ENCODE results near the gene ALPG. TPM values are rescaled to one million over a fixed set of nuclear protein-coding genes. Genes with fewer than 3 reads are reported as not detected.
"Not testable (repeated sequence)": the region's sequence is repeated elsewhere in the genome, so short reads cannot be mapped to it uniquely, and the experiment has no call there.

ALPG gene
- total RNA-seq, 2 donors from 2014 or later = not detected

- no peak for ATAC-seq
- DNase-seq = no peak
- Mint-ChIP-seq H3K4me1 (peaks cover 6% of the 10 kb centered on the region), H3K4me3 (no peak overlapping the region), H3K27ac (no peak overlapping the region), H3K27me3 (no peaks in the 10 kb centered on the region), H3K36me3 (ENCODE audit: low read depth) (no peaks in the 10 kb centered on the region)
- no peaks in the 10 kb centered on the region for H3K9me3 ChIP-seq (ENCODE audit: control insufficient read depth, low read length, poor library complexity, severe bottlenecking)
Measured at GRCh38 chr2:232369126-232369951, 37.3 kb upstream of the ALPG start.

GRCh38 chr2:232370007-232370406 lies 36.6 kb upstream of the ALPG start:
- not testable (repeated sequence) for H3K4me1 Mint-ChIP-seq; H3K4me3 Mint-ChIP-seq; H3K27ac Mint-ChIP-seq; H3K9me3 ChIP-seq (ENCODE audit: control insufficient read depth, low read length, poor library complexity, severe bottlenecking); H3K27me3 Mint-ChIP-seq; DNase-seq; ATAC-seq; H3K36me3 Mint-ChIP-seq (ENCODE audit: low read depth)

DNA sequence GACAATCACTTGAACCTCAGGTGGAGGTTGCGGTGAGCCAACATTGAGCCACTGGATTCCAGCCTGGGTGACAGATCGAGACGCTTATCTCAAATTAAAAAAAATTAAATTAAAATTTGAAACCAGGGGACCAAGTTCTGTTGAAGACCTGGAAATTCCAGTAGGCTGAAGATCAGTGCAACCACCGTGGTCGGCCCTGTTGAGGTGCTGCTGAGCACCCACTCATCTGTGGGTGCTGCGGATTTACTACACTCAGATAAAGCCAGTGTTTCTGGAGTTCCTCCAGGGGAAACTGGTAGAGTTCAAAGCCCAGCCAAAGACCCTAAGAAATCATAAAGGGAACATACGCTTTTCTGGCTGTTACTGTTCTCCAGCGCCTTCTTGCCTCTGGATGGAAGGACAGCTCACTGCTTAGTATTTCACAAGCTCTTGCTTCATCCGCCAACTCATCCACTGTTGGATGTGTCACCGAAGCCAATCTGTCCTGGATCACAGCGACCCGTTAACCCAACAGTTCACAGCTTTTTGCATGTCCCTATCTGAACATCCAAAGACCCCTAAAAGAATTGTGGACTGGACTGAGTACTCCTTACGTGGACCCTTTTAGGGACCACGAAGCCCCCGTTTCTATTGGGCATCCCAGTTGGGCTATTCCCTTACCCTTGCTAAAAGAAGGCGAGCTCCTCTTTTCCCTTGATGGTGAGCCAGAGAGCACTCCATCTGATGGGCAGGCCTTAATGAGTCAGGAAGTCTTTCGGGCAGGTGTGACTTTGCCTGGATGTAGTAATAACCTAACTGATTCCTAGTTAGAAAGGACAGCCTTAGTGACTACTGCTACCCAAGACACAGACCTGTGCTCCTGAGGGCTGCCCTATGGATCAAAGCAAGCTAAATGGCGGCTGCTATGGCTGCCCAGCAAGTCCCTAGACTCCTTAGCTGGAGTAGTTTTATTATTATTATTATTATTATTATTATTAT lies 34.1 kb upstream of the ALPG start:
- no peak overlapping the region for H3K27ac Mint-ChIP-seq
- H3K9me3 ChIP-seq (ENCODE audit: control insufficient read depth, low read length, poor library complexity, severe bottlenecking) = no peaks in the 10 kb centered on the region
- DNase-seq (no peak), ATAC-seq (no peak)
- H3K4me1 Mint-ChIP-seq = no peaks in the 10 kb centered on the region
- H3K27me3 Mint-ChIP-seq = peaks cover 5% of the 10 kb centered on the region
- H3K4me3 Mint-ChIP-seq = no peak overlapping the region
- no peaks in the 10 kb centered on the region for H3K36me3 Mint-ChIP-seq (ENCODE audit: low read depth)

- no peaks in the 10 kb centered on the region for H3K9me3 ChIP-seq (ENCODE audit: control insufficient read depth, low read length, poor library complexity, severe bottlenecking)
- no peaks in the 10 kb centered on the region for H3K4me1 Mint-ChIP-seq
- ATAC-seq (no peak), DNase-seq (no peak)
- H3K27me3 Mint-ChIP-seq = peaks cover 8% of the 10 kb centered on the region
- no peak overlapping the region for H3K27ac Mint-ChIP-seq
- no peaks in the 10 kb centered on the region for H3K36me3 Mint-ChIP-seq (ENCODE audit: low read depth)
- H3K4me3 Mint-ChIP-seq = no peak overlapping the region
Measured at GRCh38 chr2:232374356-232374755, 32.3 kb upstream of the ALPG start.

DNA sequence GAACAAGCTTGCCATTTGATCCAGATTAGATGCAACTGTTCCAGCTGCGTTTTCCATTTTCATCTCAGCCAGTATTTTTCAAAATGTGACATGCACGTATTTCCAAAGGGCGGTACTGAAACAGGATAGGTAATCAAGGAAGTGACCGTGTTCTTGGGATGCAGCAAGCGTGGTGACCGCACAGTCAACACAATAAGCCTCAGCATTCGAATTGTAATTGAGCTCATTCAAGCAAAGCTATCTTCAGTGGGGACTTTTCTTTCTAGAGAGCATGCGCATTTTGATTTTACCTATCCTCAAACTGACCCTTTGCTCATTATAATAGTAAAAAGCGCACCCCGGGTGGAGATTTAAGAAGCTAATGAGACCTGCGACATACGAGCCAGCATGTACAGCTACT lies 31.5 kb upstream of the ALPG start:
- ATAC-seq = no peak
- DNase-seq = no peak
- Mint-ChIP-seq H3K4me1 (no peaks in the 10 kb centered on the region), H3K36me3 (ENCODE audit: low read depth) (no peaks in the 10 kb centered on the region), H3K27ac (no peak overlapping the region), H3K27me3 (peaks cover 13% of the 10 kb centered on the region), H3K4me3 (no peak overlapping the region)
- no peaks in the 10 kb centered on the region for H3K9me3 ChIP-seq (ENCODE audit: control insufficient read depth, low read length, poor library complexity, severe bottlenecking)

DNA sequence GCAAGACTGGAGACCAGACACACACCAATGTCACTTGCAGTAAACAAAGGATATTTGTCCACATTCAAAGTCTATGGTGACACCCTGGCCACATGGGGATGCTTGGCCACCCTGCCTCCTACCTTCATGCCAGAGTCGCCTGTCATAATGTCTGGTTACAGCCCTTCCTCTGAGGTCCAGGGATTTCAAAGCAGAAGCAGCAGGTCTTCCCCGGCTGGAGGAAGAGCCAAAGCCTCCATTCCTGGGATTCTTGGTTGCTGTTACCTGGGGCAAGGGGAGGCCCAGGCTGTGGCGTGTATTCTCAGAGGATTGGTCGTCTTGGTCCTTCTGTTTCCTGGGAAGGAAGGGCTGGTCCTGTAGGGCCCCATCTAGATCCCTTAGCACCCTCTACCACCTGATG lies 30.4 kb upstream of the ALPG start:
- no peak overlapping the region for H3K27ac Mint-ChIP-seq
- peaks cover 13% of the 10 kb centered on the region for H3K27me3 Mint-ChIP-seq
- H3K4me1 Mint-ChIP-seq = no peaks in the 10 kb centered on the region
- no peak overlapping the region for H3K4me3 Mint-ChIP-seq
- H3K9me3 ChIP-seq (ENCODE audit: control insufficient read depth, low read length, poor library complexity, severe bottlenecking) = no peaks in the 10 kb centered on the region
- DNase-seq (no peak), ATAC-seq (no peak)
- H3K36me3 Mint-ChIP-seq (ENCODE audit: low read depth) = no peaks in the 10 kb centered on the region

- Mint-ChIP-seq H3K4me1 (no peaks in the 10 kb centered on the region), H3K27ac (no peak overlapping the region), H3K4me3 (no peak overlapping the region), H3K27me3 (peaks cover 13% of the 10 kb centered on the region), H3K36me3 (ENCODE audit: low read depth) (no peaks in the 10 kb centered on the region)
- no peak for ATAC-seq
- DNase-seq = no peak
- H3K9me3 ChIP-seq (ENCODE audit: control insufficient read depth, low read length, poor library complexity, severe bottlenecking) = no peaks in the 10 kb centered on the region
Measured at GRCh38 chr2:232376713-232377112, 29.9 kb upstream of the ALPG start.

DNA sequence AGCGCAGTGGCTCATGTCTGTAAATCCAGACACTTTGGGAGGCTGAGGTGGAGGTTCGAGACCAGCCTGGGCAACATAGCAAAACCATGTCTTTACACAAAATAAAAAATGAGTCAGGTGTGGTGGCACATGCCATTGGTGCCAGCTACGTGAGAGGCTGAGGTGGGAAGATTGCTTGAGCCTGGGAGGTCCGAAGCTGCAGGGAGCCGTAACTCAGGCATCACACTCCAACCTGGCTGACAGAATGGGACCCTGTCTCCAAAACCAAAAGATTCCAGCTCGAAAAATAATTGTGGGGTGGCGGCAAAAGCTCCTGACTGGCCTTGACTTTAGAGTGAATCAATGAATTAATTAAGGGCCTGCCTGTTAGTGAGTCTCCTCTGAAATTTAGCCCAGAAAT lies 29.3 kb upstream of the ALPG start:
- H3K9me3 ChIP-seq (ENCODE audit: control insufficient read depth, low read length, poor library complexity, severe bottlenecking) = no peaks in the 10 kb centered on the region
- H3K27me3 Mint-ChIP-seq = peaks cover 19% of the 10 kb centered on the region
- H3K27ac Mint-ChIP-seq = no peak overlapping the region
- no peak overlapping the region for H3K4me3 Mint-ChIP-seq
- DNase-seq (no peak), ATAC-seq (no peak)
- no peaks in the 10 kb centered on the region for H3K36me3 Mint-ChIP-seq (ENCODE audit: low read depth)
- H3K4me1 Mint-ChIP-seq = no peaks in the 10 kb centered on the region

DNA sequence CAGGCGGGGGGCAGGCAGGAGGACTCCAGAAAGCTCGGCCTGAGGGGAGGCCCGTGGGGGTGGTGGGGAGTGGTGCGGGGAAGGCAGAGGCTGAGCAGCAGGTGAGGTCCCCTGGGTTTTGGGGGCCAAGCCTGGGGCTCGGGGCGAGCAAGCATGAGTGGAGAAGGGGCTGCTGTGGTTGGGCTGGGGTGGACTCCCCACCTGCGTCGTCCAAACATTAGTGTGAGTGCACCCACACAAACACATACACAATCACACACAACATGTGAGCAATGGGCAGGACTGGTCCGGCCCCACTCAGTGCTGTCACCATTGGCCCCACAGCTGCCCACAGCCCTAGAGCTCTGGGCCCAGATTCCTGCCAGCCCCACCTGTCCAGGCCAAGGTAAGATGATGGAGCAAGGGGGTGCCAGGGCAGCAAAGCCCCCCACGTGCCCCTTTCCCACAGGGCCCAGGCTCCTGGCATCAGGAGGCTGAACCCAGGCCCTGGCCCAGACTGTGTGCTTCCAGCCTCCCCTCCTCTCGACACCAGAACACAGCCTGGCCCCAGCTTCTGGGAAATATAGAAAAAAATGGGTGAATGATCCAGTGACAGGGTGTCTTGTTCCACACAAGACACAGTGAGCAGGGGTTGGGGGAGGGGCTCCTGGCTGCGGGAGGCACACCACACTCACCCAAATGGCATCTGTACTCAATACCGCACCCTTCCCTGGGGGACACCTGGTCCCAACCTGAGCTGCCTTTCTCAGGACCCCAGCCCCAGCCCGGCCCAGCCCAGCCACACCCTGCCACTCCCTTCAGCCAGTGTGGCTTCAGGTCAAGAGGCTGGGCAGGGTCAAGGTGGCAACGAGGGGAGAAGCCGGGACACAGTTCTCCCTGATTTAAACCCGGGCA lies 28.6 kb upstream of the ALPG start:
- ATAC-seq = no peak
- H3K4me1 Mint-ChIP-seq = no peaks in the 10 kb centered on the region
- no peak overlapping the region for H3K4me3 Mint-ChIP-seq
- no peak for DNase-seq
- peaks cover 23% of the 10 kb centered on the region for H3K27me3 Mint-ChIP-seq
- no peaks in the 10 kb centered on the region for H3K9me3 ChIP-seq (ENCODE audit: control insufficient read depth, low read length, poor library complexity, severe bottlenecking)
- peaks cover 2% of the 10 kb centered on the region for H3K36me3 Mint-ChIP-seq (ENCODE audit: low read depth)
- H3K27ac Mint-ChIP-seq = no peak overlapping the region

DNA sequence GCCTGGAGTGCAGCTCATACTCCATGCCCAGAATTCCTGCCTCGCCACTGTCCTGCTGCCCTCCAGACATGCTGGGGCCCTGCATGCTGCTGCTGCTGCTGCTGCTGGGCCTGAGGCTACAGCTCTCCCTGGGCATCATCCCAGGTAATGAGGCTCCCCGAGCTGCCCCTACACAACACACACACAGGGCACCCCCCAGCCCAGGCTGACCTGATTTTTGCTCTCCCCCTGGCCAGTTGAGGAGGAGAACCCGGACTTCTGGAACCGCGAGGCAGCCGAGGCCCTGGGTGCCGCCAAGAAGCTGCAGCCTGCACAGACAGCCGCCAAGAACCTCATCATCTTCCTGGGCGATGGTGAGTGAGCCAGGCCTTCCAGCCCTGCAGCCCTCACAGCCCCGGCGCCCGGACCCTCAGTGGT lies 27.9 kb upstream of the ALPG start, which contains the start of gene ALPP:
Gene ALPP, plus strand, starts transcription at position 17 of the 417 bp plus-strand sequence. Its CDS starts 52 bp downstream, at position 69.
- ATAC-seq; H3K4me3 Mint-ChIP-seq; H3K27ac Mint-ChIP-seq; H3K36me3 Mint-ChIP-seq (ENCODE audit: low read depth); DNase-seq; H3K9me3 ChIP-seq (ENCODE audit: control insufficient read depth, low read length, poor library complexity, severe bottlenecking); H3K4me1 Mint-ChIP-seq: not testable (repeated sequence)
- H3K27me3 Mint-ChIP-seq = peaks cover 26% of the 10 kb centered on the region

- H3K27ac Mint-ChIP-seq; H3K36me3 Mint-ChIP-seq (ENCODE audit: low read depth); DNase-seq; H3K9me3 ChIP-seq (ENCODE audit: control insufficient read depth, low read length, poor library complexity, severe bottlenecking); H3K4me1 Mint-ChIP-seq; ATAC-seq: not testable (repeated sequence)
- H3K27me3 Mint-ChIP-seq = peaks cover 38% of the 10 kb centered on the region
- H3K4me3 Mint-ChIP-seq = peak overlapping the region; percentile 19
Measured at GRCh38 chr2:232379610-232380590, 26.7 kb upstream of the ALPG start.
